Stimulated activated CD8-positive, alpha-beta memory T cell treated with anti-CD3 and anti-CD28 coated beads, Interleukin-12 subunit alpha, Interleukin-12 subunit beta, amount 100 ng/mL, for 4 hours (primary cell): ENCODE results near the gene CHRND.
"Not testable (repeated sequence)": the region's sequence is repeated elsewhere in the genome, so short reads cannot be mapped to it uniquely, and the experiment has no call there.

Experiments used
- DNase-seq: peaks from one replicate; pipeline ENCODE4 v3.0.0-alpha.2; 2020; ENCODE audit warnings: low read depth

CHRND gene

DNA sequence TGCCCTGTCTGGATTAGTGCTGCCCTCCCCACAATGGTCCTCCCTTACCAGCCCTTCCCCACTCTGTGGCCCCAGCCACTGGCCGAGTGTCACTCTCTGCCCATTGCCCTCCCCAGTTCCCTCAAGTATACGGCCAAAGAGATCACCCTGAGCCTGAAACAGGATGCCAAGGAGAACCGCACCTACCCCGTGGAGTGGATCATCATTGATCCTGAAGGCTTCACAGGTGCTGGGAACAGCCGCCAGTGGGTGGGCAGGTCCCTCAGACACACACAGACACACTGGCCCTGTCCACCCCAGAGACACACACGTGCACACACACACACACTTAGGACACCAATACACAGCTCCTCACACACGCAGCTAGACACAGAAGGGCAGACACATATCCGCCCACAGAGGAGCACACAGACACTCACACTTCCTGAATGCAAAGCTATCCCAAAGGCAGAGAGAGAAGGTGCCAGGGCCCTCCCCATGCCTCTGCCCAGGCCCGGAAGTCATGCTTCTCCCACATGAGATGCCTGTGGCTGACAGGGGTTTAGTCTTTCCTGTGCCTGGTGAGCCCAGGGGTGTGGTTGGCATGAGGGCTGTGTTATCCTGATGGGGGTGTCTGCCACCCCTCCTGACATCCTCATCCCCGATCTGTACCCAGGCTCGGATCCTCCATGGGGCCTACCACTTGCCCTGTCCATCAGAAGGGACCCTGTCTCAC lies 2.9 kb downstream of the CHRND start:
- no peak for DNase-seq

DNA sequence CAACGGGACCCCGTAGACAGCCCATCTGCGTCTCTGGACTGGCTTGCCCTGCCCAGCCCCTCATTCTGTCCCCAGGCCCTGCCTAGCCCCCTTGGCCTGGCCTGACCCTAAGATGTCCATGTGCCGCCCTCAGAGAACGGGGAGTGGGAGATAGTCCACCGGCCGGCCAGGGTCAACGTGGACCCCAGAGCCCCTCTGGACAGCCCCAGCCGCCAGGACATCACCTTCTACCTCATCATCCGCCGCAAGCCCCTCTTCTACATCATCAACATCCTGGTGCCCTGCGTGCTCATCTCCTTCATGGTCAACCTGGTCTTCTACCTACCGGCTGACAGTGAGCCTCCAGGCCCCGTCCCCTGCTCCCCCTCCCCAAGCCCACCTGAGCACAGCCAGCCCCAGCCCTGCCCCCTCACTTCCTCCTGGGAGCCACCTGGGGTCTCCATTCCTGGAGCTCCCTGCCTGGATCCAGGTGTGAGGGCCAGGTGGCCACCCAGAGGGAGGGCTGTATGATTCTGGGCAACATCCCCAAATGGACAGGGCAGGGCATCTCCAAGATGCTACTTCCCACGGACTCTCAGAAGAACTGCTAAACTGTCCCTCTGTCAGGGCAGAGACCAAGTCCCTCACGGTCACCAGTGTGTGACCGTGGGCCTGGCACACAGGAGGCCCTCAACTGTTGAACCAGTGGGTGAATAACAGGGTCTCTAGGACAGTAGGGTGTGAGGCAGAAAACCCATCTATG lies 4.0 kb downstream of the CHRND start:
- no peak for DNase-seq

DNA sequence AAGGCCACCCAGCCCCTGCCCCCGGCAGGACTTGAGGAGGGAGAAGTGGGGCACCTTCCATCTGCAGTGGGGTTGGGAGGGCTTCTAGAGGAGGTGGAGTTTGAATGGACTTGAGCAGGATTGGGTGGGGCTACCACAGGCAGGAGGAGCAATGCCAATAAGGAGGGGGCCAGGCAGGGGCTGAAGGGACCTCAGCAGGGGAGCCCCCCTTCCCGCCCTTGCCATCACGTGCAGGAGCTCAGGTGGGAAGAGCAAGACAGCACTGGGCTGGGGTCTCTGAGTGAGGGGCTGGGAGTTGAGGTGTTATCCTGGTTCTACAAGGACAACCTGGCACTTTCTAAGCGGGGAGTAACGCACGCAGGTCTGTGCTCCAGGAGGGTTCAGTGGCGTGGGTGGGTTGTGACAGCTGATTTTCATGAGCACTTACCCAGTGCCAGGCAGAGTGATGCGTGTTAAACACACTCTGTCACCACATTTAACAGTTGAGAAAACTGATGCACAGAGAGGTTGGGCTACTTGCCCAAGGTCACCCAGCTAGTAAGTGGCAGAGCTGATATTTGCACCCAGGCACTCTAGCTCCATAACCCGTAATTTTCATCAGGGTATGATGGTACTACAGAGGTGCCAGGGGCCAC lies 4.8 kb downstream of the CHRND start:
- DNase-seq: no peak

- DNase-seq: no peak
Observed at GRCh38 chr2:232532419-232532818, 6.5 kb downstream of the CHRND start.

- DNase-seq: not testable (repeated sequence)
Observed at GRCh38 chr2:232532821-232533220, 6.9 kb downstream of the CHRND start.

- DNase-seq: no peak
Observed at GRCh38 chr2:232533944-232534710, 8.2 kb downstream of the CHRND start.

GRCh38 chr2:232534940-232535651 lies 9.1 kb downstream of the CHRND start:
- DNase-seq: no peak

DNA sequence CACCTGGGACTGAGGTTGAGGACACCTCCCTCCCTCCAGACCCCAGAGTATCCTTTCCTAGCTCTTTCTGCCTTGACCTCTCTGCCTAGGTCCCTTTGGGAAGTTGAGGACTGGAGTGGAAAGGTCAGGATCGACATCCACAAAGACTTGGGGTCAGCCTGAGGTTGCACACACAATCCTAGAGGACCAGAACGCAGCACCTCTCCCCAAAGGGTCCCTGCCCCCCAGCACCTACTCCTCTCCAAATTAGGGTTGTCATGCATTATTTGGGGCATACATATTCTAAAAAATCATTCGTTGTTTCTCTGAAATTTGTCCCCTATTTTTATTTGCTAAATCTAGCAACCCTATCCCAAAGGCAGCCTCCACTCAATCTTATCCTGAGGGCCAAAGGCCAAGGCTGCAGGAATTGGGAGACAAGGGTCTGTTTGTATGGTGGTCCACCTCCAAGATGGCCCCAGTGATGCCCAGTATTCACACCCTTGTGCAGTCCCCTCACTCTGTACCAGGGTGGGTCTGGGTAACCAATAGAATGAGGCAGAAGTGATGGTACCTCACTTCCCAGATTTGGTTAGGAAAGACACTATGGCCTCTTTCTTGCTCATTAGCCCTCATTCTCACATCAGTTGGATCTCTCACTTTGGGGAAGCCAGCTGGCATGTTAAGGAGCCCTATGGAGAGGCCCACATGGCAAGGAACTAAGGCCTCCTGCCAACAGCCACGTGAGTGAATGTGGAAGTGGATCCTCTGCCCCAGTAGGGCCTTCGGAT lies 10.0 kb downstream of the CHRND start:
- DNase-seq: no peak

DNA sequence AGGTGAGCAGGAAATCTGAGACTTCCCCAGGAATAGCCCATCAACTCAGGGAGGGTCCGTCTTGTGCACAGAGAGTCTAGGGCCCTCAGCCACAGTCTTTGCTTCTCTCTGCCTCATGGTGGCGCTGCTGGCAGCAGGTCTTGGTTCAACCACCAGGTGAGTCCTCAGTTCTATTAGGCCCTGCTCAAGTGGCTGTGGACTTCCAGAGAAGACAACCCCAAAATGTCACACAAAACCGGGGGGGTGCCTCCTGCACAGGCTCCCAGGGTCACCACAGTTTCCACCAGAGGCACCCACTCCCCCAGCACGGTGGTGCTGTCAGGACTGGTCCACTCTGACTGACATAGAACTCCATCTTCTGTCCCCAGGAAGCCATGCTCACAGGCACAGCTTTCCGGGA lies 11.1 kb downstream of the CHRND start:
- DNase-seq: no peak

DNA sequence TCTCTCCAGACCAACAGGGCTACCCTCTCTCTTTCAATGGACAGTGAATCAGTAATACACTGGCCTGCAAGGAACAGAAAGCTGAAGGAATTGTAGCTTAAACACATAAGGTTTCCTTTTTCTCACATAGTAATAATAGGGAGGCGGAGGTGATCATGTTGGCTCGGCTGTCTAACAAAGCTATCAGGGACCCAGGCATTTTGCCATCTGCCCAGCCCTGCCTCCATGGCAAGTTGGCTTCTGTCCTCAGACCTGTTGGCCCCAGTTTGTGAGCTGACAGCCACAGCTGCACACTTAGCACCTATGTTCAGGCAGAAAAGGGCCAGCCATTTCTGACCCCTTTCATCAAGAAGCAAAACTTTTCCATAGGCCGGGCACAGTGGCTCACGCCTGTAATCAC lies 11.5 kb downstream of the CHRND start:
- DNase-seq: no peak

GRCh38 chr2:232538671-232539070 lies 12.7 kb downstream of the CHRND start:
- DNase-seq: no peak

- no peak for DNase-seq
Observed at GRCh38 chr2:232539298-232540231, 13.6 kb downstream of the CHRND start, which contains the start of gene CHRNG. TSS of gene CHRNG (plus strand) at chr2:232539692. CDS start at chr2:232539748, 56 bp downstream.

DNA sequence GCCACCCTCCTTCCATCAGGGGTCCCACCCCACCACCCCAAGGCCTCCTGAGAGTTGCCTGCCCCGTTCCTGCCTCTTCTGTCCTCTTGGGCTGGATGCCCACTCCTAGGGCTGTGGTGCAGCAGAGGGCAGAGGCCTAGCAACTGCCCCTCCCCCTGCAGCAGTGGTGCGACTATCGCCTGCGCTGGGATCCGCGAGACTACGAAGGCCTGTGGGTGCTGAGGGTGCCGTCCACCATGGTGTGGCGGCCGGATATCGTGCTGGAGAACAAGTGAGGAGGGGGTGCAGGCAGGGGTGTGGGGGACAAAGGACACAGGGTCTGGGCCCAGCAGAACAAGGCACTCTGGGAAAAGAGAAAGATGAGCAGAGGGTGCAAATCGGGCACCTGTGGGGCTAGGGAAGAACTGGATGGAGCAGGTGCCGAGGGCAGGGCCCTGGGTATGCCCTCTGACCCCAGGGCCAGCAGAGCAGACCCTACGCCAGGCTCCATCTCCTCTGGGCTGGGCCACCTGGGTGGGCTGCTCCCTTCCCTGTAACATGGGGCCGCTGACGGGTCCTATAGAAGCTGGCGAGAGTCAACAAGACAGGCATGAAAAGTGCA lies 14.6 kb downstream of the CHRND start:
- DNase-seq: no peak

GRCh38 chr2:232541195-232541960 lies 15.4 kb downstream of the CHRND start:
- no peak for DNase-seq

GRCh38 chr2:232541961-232542714 lies 16.2 kb downstream of the CHRND start:
- DNase-seq: no peak

DNA sequence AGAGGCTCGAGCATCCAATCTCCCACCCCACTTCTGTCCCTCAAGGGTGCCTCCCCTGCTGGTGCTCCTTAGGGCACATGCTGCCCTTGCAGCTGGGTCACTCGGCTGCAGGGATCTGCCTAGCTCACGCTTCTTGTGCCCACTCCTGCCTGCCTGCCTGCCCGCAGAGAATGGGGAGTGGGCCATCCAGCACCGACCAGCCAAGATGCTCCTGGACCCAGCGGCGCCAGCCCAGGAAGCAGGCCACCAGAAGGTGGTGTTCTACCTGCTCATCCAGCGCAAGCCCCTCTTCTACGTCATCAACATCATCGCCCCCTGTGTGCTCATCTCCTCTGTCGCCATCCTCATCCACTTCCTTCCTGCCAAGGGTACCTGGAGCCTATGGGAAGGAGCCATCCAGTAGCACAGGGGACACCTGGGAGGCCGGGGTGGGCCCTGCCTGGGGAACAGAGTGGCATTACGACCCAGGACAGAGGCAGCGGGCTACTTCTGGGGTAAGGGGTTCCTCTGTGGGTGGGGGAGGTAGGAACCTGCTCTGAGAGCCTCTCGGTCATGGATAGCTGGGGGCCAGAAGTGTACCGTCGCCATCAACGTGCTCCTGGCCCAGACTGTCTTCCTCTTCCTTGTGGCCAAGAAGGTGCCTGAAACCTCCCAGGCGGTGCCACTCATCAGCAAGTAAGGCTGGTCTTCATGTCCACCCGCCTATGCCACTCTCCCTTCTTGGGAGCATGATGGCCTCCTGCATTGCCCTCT lies 16.9 kb downstream of the CHRND start:
- DNase-seq: no peak

DNA sequence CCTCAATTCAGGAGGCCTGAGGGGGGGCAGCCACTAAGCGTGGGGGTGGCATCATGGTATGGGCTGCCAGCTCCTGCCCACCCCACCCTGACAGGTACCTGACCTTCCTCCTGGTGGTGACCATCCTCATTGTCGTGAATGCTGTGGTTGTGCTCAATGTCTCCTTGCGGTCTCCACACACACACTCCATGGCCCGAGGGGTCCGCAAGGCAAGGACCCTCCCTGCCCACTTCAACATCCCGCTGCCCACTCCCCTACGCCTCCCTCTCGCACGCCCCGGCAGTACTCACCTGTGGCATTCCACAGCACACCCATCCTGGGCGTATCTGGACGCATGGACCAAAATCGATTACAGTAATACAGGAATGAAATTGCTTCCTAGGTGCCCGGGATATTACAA lies 17.5 kb downstream of the CHRND start:
- no peak for DNase-seq
